ENCODE data around the gene LTA. TPM values are rescaled to one million over a fixed set of nuclear protein-coding genes. Genes with fewer than 3 reads are reported as not detected.
A peak's percentile ranks its signal among the peaks of the same experiment; 100 is the strongest.

LTA gene
- total and polyA plus RNA-seq, 8 donors, result 0.05 to 1.3 (median 0.14) TPM; not detected in 4

DNA sequence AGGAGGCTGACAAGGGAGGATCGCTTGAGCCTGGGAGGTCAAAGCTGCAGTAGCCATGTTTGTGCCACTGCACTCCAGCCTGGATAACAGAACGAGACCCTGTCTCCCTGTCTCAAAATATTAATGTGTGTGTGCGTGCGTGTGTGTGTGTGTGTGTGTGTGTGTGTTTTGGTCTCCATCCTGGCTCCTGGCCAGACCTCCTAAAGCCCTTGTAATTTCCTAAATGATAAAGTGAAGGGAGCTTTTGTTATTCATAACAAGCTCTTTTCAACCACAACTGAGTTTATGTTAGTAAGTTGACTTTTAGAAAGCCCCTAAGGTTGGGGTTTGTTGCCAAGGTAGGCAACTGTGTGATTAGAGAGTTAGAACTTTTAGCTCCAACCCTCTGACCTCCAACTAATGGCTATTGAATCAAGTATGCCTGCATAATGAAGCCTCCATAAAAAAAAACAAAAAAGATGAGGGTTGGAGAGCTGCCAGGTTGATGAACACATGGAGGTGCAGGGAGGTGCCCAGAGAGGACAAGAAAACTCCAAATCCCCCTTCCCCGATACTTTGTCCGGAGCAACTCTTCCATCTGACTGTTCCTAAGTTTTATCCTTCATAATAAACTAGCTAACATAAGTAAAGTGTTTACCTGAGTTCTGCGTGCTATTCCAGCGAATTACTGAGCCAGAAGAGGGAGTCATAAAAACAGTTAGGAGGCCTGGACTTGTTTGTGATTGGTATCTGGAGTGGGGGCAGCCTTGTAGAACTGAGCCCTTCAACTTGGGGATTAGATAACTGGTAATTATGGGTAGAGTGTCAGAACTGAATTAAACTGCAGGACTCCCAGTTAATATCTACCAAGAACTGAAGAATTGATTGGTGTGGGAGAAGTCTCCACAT lies 37.7 kb downstream of the LTA start:
- H3K4me3 ChIP-seq, result no peak overlapping the region
- DNase-seq, result no peak
- no peaks in the 10 kb centered on the region for H3K27me3 ChIP-seq
- no peaks in the 10 kb centered on the region for H3K4me1 ChIP-seq
- ATAC-seq, result no peak
- intact Hi-C loops (cut with DNase I), result no loop called here
- 64 to 69% methylated on average over 8 of the region's 8 CpGs for WGBS, 2 donors
- TF ChIP-seq, protein P1, sequence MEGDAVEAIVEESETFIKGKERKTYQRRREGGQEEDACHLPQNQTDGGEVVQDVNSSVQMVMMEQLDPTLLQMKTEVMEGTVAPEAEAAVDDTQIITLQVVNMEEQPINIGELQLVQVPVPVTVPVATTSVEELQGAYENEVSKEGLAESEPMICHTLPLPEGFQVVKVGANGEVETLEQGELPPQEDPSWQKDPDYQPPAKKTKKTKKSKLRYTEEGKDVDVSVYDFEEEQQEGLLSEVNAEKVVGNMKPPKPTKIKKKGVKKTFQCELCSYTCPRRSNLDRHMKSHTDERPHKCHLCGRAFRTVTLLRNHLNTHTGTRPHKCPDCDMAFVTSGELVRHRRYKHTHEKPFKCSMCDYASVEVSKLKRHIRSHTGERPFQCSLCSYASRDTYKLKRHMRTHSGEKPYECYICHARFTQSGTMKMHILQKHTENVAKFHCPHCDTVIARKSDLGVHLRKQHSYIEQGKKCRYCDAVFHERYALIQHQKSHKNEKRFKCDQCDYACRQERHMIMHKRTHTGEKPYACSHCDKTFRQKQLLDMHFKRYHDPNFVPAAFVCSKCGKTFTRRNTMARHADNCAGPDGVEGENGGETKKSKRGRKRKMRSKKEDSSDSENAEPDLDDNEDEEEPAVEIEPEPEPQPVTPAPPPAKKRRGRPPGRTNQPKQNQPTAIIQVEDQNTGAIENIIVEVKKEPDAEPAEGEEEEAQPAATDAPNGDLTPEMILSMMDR (IDR thresholded peaks at IDR 0.05), result no peak
- no peak overlapping the region for H3K27ac ChIP-seq
- no peak for FAIRE-seq
- no peaks in the 10 kb centered on the region for H3K9me3 ChIP-seq
- H3K36me3 ChIP-seq, result no peaks in the 10 kb centered on the region

DNA sequence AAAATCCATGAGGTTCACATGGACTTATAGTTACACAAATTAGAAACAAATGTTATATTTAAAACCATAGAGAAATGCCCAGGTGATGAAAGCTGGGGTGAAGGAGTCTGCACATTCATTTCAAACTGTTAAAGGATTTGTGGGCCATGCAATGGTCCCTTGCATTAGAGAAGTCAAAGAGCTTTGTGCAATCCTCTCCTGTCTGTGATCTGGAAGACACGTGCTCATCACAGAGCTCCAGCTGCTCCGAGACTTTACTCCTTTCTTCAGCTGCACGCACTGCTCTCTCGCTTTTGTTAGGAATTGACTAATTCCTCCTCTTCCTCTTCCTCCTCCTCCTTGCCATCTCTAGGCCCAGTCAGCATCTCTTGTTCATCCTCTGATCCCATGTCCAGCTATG lies 38.9 kb downstream of the LTA start:
- H3K4me3 ChIP-seq, result no peak overlapping the region
- intact Hi-C loops (cut with DNase I), result no loop called here
- 84 to 94% methylated on average over 4 of the region's 4 CpGs for WGBS, 2 donors
- DNase-seq (no peak), FAIRE-seq (no peak), ATAC-seq (no peak)
- H3K4me1 ChIP-seq, result no peaks in the 10 kb centered on the region
- TF ChIP-seq, protein P1 (IDR thresholded peaks at IDR 0.05), result no peak
- H3K36me3 ChIP-seq, result no peaks in the 10 kb centered on the region
- no peak overlapping the region for H3K27ac ChIP-seq
- H3K27me3 ChIP-seq, result no peaks in the 10 kb centered on the region
- H3K9me3 ChIP-seq, result no peaks in the 10 kb centered on the region

DNA sequence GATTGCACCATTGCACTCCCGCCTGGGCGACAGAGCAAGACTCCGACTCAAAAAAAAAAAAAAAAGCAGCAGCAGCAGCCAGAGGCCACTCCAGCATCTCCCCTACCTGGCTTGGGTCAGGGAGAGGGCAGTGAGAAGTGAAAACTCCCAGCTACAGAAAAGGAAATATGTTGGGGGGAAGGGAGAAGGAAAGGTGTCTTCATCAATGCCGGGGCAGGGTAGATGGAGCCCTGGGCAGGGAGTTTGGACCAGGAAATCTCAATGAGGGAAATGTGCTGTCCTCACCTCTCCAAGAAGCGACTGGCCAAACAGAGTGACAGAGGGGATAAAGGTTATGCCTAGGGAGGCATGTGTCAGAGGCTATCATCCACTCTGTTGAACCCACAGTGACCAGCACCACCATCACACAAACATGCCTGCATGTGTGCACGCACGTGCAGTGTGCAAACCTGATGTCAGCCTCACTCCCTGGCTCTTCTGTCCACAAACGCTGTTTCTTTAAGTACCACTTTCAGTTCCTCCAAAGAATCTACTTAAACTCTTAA lies 42.1 kb downstream of the LTA start:
- Histone ChIP-seq H3K9me3 (no peaks in the 10 kb centered on the region), H3K36me3 (no peaks in the 10 kb centered on the region), H3K4me1 (no peaks in the 10 kb centered on the region), H3K4me3 (no peak overlapping the region), H3K27ac (no peak overlapping the region), H3K27me3 (no peaks in the 10 kb centered on the region)
- ATAC-seq (peak in 2 of 4 donors; percentile 35 to 54), DNase-seq (no peak), FAIRE-seq (no peak)
- WGBS, 2 donors, result 84% methylated on average over 8 of the region's 8 CpGs
- intact Hi-C loops (cut with DNase I), result no loop called here
- TF ChIP-seq, protein P1 (IDR thresholded peaks at IDR 0.05), result no peak

DNA sequence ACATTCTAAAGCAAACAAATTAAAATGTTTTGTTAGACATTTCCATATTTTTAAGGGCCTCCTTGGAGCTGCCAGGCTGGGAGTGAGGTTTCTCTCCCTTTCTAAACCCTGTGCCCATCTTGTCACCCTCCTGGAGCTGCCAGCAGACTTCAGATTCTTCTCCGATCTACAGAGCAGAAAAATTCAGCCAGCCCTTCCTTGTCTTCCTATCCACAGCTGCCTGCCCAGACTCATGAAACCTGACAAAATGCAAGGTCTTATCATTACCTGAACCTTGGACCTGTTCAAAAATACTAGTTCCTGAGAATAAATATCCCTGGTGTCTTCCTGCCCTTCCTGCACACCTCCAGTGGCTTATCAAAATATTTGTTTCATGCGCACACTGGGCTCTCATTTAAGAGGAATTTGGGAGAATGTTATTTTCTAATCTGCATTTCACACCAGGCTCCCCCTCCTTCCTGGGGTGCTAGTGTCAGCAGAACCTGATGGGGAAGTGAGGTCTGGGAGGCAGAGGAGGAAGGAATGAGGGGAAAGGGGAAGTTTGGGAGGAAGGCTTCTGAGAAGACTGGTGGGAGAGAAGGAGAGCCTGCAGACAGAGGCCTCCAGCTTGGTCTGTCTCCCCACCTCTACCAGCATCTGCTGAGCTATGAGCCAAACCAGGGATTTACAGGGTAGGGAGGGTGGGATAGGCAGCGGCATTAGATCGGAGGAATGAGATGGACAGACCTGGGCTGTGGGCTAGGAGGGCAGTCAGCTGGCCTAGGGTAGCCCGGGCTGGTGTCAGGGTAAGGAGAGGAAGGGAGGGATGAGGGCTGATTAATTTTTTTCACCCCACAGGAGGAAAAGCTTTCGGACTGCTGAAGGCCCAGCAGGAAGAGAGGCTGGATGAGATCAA lies 42.8 kb downstream of the LTA start, which contains the start of gene AIF1:
Gene AIF1 (plus strand): TSS at position 551 of the 895 bp plus-strand sequence. CDS start 96 bp downstream, at position 647.
- TF ChIP-seq, protein P1 (IDR thresholded peaks at IDR 0.05), result no peak

More for the DNA sequence above, 42.8 kb downstream of the LTA start, which contains the start of gene AIF1:
- Histone ChIP-seq H3K27me3 (no peaks in the 10 kb centered on the region), H3K36me3 (no peaks in the 10 kb centered on the region), H3K27ac (peak within 1 kb of the TSS in 2 of 4 donors; percentile 2 to 15), H3K4me1 (no peaks in the 10 kb centered on the region), H3K9me3 (no peaks in the 10 kb centered on the region), H3K4me3 (peak within 1 kb of the TSS in 1 of 4 donors; percentile 20)
- FAIRE-seq (no peak), DNase-seq (no peak), ATAC-seq (peak in 3 of 4 donors; percentile 9 to 25 (median 19))
- intact Hi-C loops (cut with DNase I), result no loop called here
- WGBS, 2 donors, result 60 to 65% methylated on average over 6 of the region's 6 CpGs

Data from pancreas (tissue), 10 donors.